ENCODE measurements around the gene IL27RA.

IL27RA gene

DNA sequence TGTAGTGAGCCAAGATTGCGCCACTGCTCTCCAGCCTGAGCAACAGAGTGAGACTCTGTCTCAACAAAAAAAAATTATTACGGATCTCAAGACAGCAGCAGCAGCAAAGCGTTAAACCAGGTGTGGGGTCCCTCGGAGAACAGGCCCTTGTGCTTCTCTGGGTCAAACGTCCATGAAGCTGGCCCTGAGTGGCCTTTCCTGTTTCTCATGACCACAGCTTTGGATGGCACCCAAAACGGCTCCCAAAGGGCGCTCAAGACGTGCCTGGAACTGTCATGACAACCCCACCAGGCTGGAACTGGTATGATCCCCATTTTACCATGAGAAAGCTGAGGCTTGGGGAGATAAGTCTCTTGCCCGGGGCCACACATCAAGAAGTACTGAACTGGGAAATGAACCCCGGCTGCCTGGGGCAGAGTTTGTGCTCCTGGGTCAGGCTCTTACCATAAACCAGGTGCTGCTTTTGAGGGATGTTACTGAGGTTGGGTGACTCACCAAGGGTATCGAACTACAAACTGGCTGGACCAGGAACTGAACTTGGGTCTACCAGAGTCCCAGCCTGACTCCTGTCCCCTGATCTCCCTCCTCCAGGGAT is 70.6 kb downstream of the IL27RA start:
- TF ChIP-seq TAF1 (IDR thresholded peaks at IDR 0.05; ENCODE audit: borderline replicate concordance, insufficient read depth, low read length) (no peak), FOXP2 (optimal IDR thresholded peaks at IDR 0.05; ENCODE audit: borderline replicate concordance, extremely low read depth, extremely low read length, insufficient read depth) (no peak), SIN3A (IDR thresholded peaks at IDR 0.05; ENCODE audit: borderline replicate concordance, insufficient read depth, low read length) (no peak), POLR2AphosphoS5 (IDR thresholded peaks at IDR 0.05; ENCODE audit: low read depth, low read length) (no peak)
- TF ChIP-seq, protein P1, sequence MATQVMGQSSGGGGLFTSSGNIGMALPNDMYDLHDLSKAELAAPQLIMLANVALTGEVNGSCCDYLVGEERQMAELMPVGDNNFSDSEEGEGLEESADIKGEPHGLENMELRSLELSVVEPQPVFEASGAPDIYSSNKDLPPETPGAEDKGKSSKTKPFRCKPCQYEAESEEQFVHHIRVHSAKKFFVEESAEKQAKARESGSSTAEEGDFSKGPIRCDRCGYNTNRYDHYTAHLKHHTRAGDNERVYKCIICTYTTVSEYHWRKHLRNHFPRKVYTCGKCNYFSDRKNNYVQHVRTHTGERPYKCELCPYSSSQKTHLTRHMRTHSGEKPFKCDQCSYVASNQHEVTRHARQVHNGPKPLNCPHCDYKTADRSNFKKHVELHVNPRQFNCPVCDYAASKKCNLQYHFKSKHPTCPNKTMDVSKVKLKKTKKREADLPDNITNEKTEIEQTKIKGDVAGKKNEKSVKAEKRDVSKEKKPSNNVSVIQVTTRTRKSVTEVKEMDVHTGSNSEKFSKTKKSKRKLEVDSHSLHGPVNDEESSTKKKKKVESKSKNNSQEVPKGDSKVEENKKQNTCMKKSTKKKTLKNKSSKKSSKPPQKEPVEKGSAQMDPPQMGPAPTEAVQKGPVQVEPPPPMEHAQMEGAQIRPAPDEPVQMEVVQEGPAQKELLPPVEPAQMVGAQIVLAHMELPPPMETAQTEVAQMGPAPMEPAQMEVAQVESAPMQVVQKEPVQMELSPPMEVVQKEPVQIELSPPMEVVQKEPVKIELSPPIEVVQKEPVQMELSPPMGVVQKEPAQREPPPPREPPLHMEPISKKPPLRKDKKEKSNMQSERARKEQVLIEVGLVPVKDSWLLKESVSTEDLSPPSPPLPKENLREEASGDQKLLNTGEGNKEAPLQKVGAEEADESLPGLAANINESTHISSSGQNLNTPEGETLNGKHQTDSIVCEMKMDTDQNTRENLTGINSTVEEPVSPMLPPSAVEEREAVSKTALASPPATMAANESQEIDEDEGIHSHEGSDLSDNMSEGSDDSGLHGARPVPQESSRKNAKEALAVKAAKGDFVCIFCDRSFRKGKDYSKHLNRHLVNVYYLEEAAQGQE (IDR thresholded peaks at IDR 0.05; ENCODE audit: insufficient read depth in 1 of 2, low read depth in 2 of 2, low read length in 2 of 2): no peak

DNA sequence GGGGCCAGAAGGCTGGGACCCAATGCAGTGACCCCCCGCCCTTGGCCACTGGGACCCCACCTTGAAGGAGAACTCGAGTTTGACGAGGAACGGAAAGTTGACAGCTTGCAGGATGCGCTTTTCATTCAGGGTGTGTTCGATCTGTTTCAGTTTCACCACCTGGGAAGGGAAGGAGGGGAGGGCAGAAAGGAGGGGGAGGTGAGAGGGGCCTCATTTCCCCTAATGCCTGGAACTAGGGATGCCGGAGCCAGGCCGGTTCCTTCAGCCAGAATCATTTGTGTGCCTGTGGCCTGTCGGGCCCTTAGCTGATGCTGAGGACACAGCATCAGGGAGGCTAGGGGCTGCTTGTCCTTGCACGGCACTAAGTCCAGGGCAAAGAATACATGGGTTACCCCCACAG is 71.2 kb downstream of the IL27RA start:
- TF ChIP-seq, protein P1 (IDR thresholded peaks at IDR 0.05; ENCODE audit: insufficient read depth in 1 of 2, low read depth in 2 of 2, low read length in 2 of 2): no peak
- TF ChIP-seq SIN3A (IDR thresholded peaks at IDR 0.05; ENCODE audit: borderline replicate concordance, insufficient read depth, low read length): no peak
- no peak for TF ChIP-seq TAF1 (IDR thresholded peaks at IDR 0.05; ENCODE audit: borderline replicate concordance, insufficient read depth, low read length)
- TF ChIP-seq FOXP2 (optimal IDR thresholded peaks at IDR 0.05; ENCODE audit: borderline replicate concordance, extremely low read depth, extremely low read length, insufficient read depth): no peak
- TF ChIP-seq POLR2AphosphoS5 (IDR thresholded peaks at IDR 0.05; ENCODE audit: low read depth, low read length): no peak

Measured in PFSK-1 (cell line).